Sigmoid colon (tissue), 4 donors: ENCODE results near the gene XPNPEP1.

ENCODE experiments used
- EP300 ChIP-seq, 4 donors: sonication (generic); formaldehyde crosslinking; IDR thresholded peaks; one replicate each; pipeline ENCODE4 v1.6.1; 2017; ENCODE audit warnings: antibody characterized with exemption in 4 of 4
- POLR2A ChIP-seq, 2 donors: fragments of 450-650 bp; IDR thresholded peaks; one replicate each; pipeline ENCODE4 v1.6.1; 2016; ENCODE audit warnings: antibody characterized with exemption in 2 of 2, mild to moderate bottlenecking in 2 of 2, moderate library complexity in 2 of 2
- POLR2AphosphoS5 ChIP-seq, 4 donors: sonication (generic); formaldehyde crosslinking; IDR thresholded peaks; one replicate each; pipeline ENCODE4 v1.6.1; 2017; ENCODE audit warnings: antibody characterized with exemption in 4 of 4
- TF ChIP-seq, protein P1 (sequence below), 4 experiments: fragments of 450-650 bp in 3 of 4; fragments of 200-600 bp in 1 of 4; IDR thresholded peaks; one replicate each; pipeline ENCODE4 v1.5.1; 2016 to 2019; ENCODE audit warnings: antibody characterized with exemption in 4 of 4, mild to moderate bottlenecking in 3 of 4, moderate library complexity in 2 of 4

DNA sequence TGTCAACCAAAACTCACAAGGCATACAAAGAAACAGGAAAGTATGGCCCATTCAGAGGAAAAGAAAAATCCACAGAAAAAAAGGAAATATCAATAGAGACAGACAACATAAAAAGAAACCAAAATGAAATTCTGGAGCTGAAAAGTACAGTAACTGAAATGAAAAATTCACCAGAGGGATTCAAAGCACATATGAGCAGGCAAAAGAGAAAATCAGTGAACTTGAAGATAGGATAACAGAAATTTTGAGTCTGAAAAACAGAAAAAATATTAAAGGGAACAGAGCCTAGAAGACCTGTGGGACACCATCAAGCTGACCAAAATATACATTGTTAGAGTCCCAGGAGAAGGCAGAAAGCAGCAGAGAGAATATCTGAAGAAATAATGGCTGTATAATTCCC, 60.6 kb downstream of the XPNPEP1 start:
- no peak for TF ChIP-seq POLR2A (IDR thresholded peaks at IDR 0.05)
- TF ChIP-seq, protein P1, sequence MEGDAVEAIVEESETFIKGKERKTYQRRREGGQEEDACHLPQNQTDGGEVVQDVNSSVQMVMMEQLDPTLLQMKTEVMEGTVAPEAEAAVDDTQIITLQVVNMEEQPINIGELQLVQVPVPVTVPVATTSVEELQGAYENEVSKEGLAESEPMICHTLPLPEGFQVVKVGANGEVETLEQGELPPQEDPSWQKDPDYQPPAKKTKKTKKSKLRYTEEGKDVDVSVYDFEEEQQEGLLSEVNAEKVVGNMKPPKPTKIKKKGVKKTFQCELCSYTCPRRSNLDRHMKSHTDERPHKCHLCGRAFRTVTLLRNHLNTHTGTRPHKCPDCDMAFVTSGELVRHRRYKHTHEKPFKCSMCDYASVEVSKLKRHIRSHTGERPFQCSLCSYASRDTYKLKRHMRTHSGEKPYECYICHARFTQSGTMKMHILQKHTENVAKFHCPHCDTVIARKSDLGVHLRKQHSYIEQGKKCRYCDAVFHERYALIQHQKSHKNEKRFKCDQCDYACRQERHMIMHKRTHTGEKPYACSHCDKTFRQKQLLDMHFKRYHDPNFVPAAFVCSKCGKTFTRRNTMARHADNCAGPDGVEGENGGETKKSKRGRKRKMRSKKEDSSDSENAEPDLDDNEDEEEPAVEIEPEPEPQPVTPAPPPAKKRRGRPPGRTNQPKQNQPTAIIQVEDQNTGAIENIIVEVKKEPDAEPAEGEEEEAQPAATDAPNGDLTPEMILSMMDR (IDR thresholded peaks at IDR 0.05) = no peak
- no peak for TF ChIP-seq POLR2AphosphoS5 (IDR thresholded peaks at IDR 0.05)
- TF ChIP-seq EP300 (IDR thresholded peaks at IDR 0.05) = no peak
